Endothelial cell of umbilical vein (primary cell): ENCODE results near the gene CDC42EP5.

Experiments
- CTCF ChIP-seq, 2 donors: IDR thresholded peaks; 1 replicate in 1 of 2; 2 replicates in 1 of 2; pipeline ENCODE4 v1.5.1; 2011; ENCODE audit warnings: low read length in 2 of 2, mild to moderate bottlenecking in 2 of 2, moderate library complexity in 2 of 2, control low read depth in 1 of 2, inconsistent platforms in 1 of 2, low read depth in 1 of 2; ENCODE audit not compliant: insufficient read depth in 1 of 2; ENCODE audit errors: extremely low read depth in 1 of 2
- MAX ChIP-seq: IDR thresholded peaks from 2 replicates; pipeline ENCODE4 v1.6.1; 2011; ENCODE audit not compliant: insufficient read depth, insufficient read length
- POLR2A ChIP-seq: IDR thresholded peaks from 2 replicates; pipeline ENCODE4 v1.6.1; 2012; ENCODE audit warnings: low read depth, mild to moderate bottlenecking, control low read depth, low read length
- POLR2AphosphoS5 ChIP-seq: IDR thresholded peaks from 2 replicates; pipeline ENCODE4 v1.6.1; 2012; ENCODE audit warnings: low read depth, mild to moderate bottlenecking, control low read depth, low read length, moderate library complexity; ENCODE audit not compliant: insufficient read depth

GRCh38 chr19:54460230-54461005 lies 12.7 kb downstream of the CDC42EP5 start:
- TF ChIP-seq CTCF (IDR thresholded peaks at IDR 0.05; ENCODE audit: extremely low read depth in 1 of 2, insufficient read depth in 1 of 2, low read depth in 1 of 2, low read length in 2 of 2): no peak
- TF ChIP-seq POLR2AphosphoS5: no peak
- no peak for TF ChIP-seq POLR2A
- no peak for TF ChIP-seq MAX
